ENCODE data around the gene ADISSP. TPM values are rescaled to one million over a fixed set of nuclear protein-coding genes. Genes with fewer than 3 reads are reported as not detected.
A peak's percentile ranks its signal among the peaks of the same experiment; 100 is the strongest.

The ADISSP gene
- total and polyA plus RNA-seq, 2 of the 13 experiments (the other 11 are each of a cell fraction or from before 2014, with no cell fraction given) = 38.3 to 90.6 TPM

- no peak for TF ChIP-seq NFIC (IDR thresholded peaks at IDR 0.05; ENCODE audit: low read length)
- TF ChIP-seq KDM2A (CRISPR knock-in tag; IDR thresholded peaks at IDR 0.05; ENCODE audit: borderline replicate concordance, low read depth) = peak; percentile 74
- TF ChIP-seq E2F5 (CRISPR knock-in tag; conservative IDR thresholded peaks at IDR 0.05) = peak; percentile 51
- no peak for TF ChIP-seq ZNF33A (CRISPR knock-in tag; IDR thresholded peaks at IDR 0.05; ENCODE audit: borderline replicate concordance)
- TF ChIP-seq ZFYVE20 (CRISPR knock-in tag; IDR thresholded peaks at IDR 0.05; ENCODE audit: borderline replicate concordance, low read depth) = no peak
- TF ChIP-seq ZC3H4 (CRISPR knock-in tag; IDR thresholded peaks at IDR 0.05; ENCODE audit: borderline replicate concordance) = no peak
- no peak; the same call in 1 of the 2 replicates for TF ChIP-seq E2F1 (CRISPR knock-in tag; IDR thresholded peaks at IDR 0.05)
- TF ChIP-seq HNF4A (CRISPR knock-in tag; IDR thresholded peaks at IDR 0.05) = no peak
- no peak for TF ChIP-seq HNRNPUL1 (IDR thresholded peaks at IDR 0.05; ENCODE audit: low read depth, low read length)
- TF ChIP-seq ZNF574 (CRISPR knock-in tag; IDR thresholded peaks at IDR 0.05) = peak; percentile 61
- TF ChIP-seq ZFP90 (CRISPR knock-in tag; IDR thresholded peaks at IDR 0.05; ENCODE audit: borderline replicate concordance) = no peak
- no peak for TF ChIP-seq ZNF180 (CRISPR knock-in tag; IDR thresholded peaks at IDR 0.05; ENCODE audit: borderline replicate concordance, low read depth)
- TF ChIP-seq RFX5 (IDR thresholded peaks at IDR 0.05; ENCODE audit: low read depth, low read length) = no peak
- TF ChIP-seq ZNF496 (CRISPR knock-in tag; IDR thresholded peaks at IDR 0.05; ENCODE audit: insufficient replicate concordance) = no peak
- no peak for TF ChIP-seq HOMEZ (CRISPR knock-in tag; IDR thresholded peaks at IDR 0.05; ENCODE audit: low read depth)
- TF ChIP-seq AKNA (CRISPR knock-in tag; IDR thresholded peaks at IDR 0.05; ENCODE audit: borderline replicate concordance) = 0 out of 2 replicates have a peak, but pooled peaks have one; percentile 12
- peak; percentile 73 for TF ChIP-seq ZNF441 (CRISPR knock-in tag; IDR thresholded peaks at IDR 0.05; ENCODE audit: borderline replicate concordance)
- no peak for TF ChIP-seq ONECUT2 (CRISPR knock-in tag; IDR thresholded peaks at IDR 0.05)
These were observed 19.2 kb upstream of the ADISSP start, which contains the start of gene CENPB (continued) for GRCh38 chr20:3786665-3787323.

All from HepG2 (cell line).